Mesodermal cell (in vitro differentiated cells): ENCODE measurements around the gene AGBL1.
"Not testable (repeated sequence)": the region's sequence is repeated elsewhere in the genome, so short reads cannot be mapped to it uniquely, and the experiment has no call there.

Source experiments
- H3K27ac ChIP-seq: 2 replicates; pipeline ENCODE4 v1.7.0; 2013; ENCODE audit warnings: mild to moderate bottlenecking, low read depth, low read length, moderate library complexity; ENCODE audit not compliant: severe bottlenecking
- H3K36me3 ChIP-seq: 2 replicates; pipeline ENCODE4 v1.7.1; 2013; ENCODE audit warnings: mild to moderate bottlenecking, low read length, moderate library complexity; ENCODE audit not compliant: control insufficient read depth, insufficient read depth
- H3K4me1 ChIP-seq: one replicate; pipeline ENCODE4 v1.7.1; 2013; ENCODE audit warnings: mild to moderate bottlenecking, low read length; ENCODE audit not compliant: insufficient read depth, control insufficient read depth, poor library complexity, severe bottlenecking
- H3K4me3 ChIP-seq: 2 replicates; pipeline ENCODE4 v1.7.0; 2013; ENCODE audit warnings: low read length, control low read depth, mild to moderate bottlenecking; ENCODE audit not compliant: insufficient read depth, poor library complexity, severe bottlenecking; ENCODE audit errors: extremely low read depth
- H3K9me3 ChIP-seq: 2 replicates; pipeline ENCODE4 v1.7.1; 2013; ENCODE audit warnings: mild to moderate bottlenecking, low read length, moderate library complexity; ENCODE audit not compliant: control insufficient read depth
- WGBS, 2 experiments: methylation state at CpG; one replicate each; pipeline ENCODE4 v1.1.5; 2013; ENCODE audit warnings: missing lambda C conversion rate in 2 of 2; ENCODE audit not compliant: insufficient coverage in 2 of 2; 5-methylcytosine and 5-hydroxymethylcytosine counted together

The AGBL1 gene

DNA sequence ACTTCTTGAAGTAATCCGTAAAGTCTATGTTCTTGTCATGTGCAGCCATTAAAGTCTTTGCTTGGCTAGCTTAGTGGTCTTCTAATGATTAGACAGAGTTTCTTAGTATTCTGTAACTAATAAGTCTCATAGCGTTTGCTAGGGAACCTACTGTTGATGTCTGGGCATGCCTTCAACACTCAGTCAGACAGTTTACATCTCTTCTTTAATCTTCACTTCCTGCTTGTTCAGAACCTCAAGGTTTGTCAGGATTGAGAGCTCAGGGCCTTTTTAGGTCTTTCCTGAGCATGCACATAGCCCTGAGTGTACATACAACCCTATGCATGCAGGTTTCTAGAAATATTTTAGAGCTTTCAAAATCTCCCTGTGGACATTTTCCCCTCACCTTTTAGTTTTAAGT lies 426.3 kb downstream of the AGBL1 start:
- H3K27ac ChIP-seq = no peak overlapping the region
- no peak overlapping the region for H3K4me3 ChIP-seq
- H3K9me3 ChIP-seq = no peaks in the 10 kb centered on the region
- no peaks in the 10 kb centered on the region for H3K36me3 ChIP-seq
- no peaks in the 10 kb centered on the region for H3K4me1 ChIP-seq
- 100% methylated on average over 1 of the region's 2 CpGs; no CpG with 5 or more reads in 1 of the 2 experiments for WGBS, 2 experiments

DNA sequence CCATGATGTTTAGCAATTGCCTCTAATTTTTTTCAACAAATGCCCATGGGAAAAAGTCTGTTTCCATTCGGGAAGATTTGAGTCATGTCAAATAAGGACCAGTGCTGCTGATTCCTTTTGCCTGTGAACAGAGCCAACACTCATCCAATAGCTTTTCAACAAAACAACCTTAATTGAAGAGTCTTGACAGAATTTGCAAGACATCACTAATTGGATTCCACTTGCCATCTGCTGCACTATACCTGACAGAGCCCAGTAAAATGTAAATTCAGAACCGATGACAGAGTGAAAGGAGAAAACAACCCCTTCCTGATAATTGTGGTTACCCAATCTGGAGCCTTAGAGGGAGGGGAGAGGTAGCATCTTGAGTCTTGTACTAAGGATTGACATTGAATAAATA lies 426.7 kb downstream of the AGBL1 start:
- no peaks in the 10 kb centered on the region for H3K36me3 ChIP-seq
- H3K9me3 ChIP-seq = no peaks in the 10 kb centered on the region
- 100% methylated on average over 1 to 2 of the region's 2 CpGs for WGBS, 2 experiments
- no peak overlapping the region for H3K27ac ChIP-seq
- no peaks in the 10 kb centered on the region for H3K4me1 ChIP-seq
- no peak overlapping the region for H3K4me3 ChIP-seq

DNA sequence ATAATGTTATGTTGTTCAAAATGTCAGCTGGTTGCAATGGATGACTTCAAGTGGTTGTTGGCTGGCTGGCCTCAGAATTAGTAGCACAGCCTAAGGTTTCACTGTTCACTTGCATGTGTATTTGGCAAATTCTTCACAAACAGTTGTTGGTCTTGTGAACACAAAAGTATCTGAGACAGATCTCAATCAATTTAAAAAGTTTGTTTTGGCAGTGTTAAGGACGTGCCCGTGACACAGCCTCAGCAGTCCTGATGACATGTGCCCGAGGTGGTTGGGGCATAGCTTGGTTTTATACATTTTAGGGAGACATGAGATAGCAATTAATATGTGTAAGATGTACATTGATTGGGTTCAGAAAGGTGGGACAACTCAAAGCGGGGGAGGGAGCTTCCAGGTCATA lies 436.0 kb downstream of the AGBL1 start:
- Histone ChIP-seq H3K4me3 (no peak overlapping the region), H3K4me1 (no peaks in the 10 kb centered on the region), H3K36me3 (no peaks in the 10 kb centered on the region), H3K27ac (no peak overlapping the region), H3K9me3 (no peaks in the 10 kb centered on the region)
- 92 to 94% methylated on average over 3 to 4 of the region's 4 CpGs for WGBS, 2 experiments

DNA sequence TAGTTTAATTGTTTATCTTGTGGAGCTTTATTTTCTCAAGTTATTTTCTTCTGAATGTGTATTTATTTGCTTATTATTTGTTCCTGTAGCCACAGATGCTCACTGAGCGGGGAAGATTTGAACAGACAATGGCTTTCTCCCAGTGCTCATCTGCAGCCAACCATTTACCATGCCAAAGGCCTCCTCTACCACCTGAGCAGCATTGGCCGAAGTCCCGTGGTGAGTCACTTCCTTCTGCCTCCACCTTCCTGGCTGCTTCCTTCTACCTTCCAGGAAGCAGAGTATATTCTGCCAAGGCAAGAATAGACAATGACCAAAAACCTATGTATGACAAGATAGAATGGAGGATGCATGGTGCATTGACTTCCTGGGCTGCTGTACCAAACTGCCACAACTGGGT lies 443.1 kb downstream of the AGBL1 start:
- Histone ChIP-seq H3K27ac (no peak overlapping the region), H3K36me3 (no peaks in the 10 kb centered on the region), H3K4me1 (no peaks in the 10 kb centered on the region), H3K9me3 (no peaks in the 10 kb centered on the region), H3K4me3 (no peak overlapping the region)
- WGBS, 2 experiments = 94 to 100% methylated on average over 1 to 2 of the region's 3 CpGs

DNA sequence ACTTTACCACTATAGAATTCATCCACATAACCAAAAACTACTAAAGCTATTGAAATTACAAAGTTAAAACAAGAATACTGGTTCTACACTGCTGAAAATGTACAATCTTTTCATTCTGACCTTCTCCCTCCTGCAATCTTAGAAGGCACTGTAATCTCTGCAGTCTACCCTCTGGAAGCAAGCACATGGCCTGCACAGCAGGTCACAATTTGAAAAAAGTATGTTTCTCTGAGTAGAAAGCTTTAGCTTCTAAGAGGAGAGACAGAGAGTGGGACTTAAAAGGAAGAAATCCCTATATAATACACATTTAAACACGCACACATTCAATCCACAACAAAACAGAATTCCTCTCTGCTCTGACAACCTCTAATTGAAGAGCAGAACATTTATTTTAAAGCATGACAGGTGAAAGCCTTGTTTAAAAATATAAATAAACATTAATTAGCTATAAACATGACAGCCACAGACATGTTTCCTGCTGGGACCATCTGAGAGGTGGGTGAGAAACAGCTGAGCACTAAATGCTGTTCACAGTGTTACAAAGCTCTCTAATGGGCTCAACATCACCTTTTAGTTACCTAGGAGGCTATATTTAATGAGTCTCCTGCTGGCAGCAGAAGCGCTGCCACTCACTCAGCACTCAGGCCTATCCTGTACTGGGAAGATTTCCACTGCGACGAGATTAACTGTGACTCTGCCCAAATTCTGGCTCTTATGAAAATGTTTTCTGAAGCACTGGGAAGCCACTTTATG lies 447.4 kb downstream of the AGBL1 start:
- H3K4me3 ChIP-seq = no peak overlapping the region
- no peaks in the 10 kb centered on the region for H3K9me3 ChIP-seq
- no peak overlapping the region for H3K27ac ChIP-seq
- no peaks in the 10 kb centered on the region for H3K4me1 ChIP-seq
- 84 to 88% methylated on average over 3 of the region's 4 CpGs for WGBS, 2 experiments
- no peaks in the 10 kb centered on the region for H3K36me3 ChIP-seq

DNA sequence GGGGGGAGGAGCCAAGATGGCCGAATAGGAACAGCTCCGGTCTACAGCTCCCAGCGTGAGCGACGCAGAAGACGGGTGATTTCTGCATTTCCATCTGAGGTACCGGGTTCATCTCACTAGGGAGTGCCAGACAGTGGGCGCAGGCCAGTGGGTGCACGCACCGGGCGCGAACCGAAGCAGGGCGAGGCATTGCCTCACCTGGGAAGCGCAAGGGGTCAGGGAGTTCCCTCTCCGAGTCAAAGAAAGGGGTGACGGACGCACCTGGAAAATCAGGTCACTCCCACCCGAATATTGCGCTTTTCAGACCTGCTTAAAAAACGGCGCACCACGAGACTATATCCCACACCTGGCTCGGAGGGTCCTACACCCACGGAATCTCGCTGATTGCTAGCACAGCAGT lies 448.4 kb downstream of the AGBL1 start:
- H3K9me3 ChIP-seq, H3K4me1 ChIP-seq, H3K27ac ChIP-seq, H3K4me3 ChIP-seq, H3K36me3 ChIP-seq: not testable (repeated sequence)
- WGBS, 2 experiments = 84 to 93% methylated on average over 8 to 13 of the region's 26 CpGs

DNA sequence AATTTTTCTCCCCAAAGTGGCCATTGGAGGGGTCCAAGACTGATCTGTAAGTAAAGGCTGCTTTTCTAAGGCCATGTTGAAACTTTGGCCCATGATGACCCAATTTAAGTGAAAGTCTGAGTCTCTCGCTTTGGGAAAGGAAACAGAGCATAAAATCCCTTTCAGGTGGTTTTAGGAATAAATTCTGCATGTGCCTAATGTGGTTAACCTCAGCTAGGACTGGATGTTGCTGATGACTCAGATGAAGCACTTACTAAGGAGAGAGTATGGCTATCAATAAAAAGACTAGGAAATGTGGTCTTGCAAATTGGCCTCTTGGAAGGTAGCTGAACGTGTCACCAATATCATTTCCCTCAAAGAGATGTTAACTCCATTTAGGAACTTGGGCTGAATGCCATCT lies 458.5 kb downstream of the AGBL1 start:
- Histone ChIP-seq H3K9me3 (no peaks in the 10 kb centered on the region), H3K4me3 (no peak overlapping the region)
- whole genome bisulfite sequencing, 2 experiments = 95 to 100% methylated on average over 1 to 2 of the region's 2 CpGs

DNA sequence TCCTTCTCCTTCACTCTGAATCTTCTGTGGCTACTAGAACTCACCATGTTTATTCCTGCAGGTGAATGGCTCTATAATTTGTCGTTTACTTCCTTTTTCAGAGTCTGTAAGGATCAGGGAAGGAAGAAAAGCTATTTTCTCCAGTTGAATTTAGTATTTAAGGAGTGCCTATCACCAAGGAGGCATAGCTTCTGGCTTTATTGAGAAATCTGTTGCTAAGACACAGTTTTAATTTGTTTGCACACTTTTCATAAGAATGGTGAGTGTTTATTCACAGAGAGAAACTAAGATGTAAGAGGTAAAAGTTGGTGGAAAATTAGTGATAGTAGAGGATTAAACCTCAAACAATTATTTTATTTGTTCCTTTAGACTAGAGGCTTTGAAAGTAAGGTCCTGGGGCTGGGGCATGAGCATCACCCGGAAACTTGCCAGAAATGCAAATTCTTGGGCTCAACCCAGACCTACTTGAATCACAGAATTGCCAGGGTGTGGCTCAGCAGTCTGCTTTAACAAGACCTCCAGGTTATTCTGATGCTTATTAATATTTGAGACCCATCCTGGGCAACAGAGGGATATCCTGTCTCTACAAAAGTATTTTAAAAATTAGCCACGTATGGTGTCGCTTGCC lies 461.3 kb downstream of the AGBL1 start:
- Histone ChIP-seq H3K4me3 (no peak overlapping the region), H3K4me1 (no peaks in the 10 kb centered on the region), H3K36me3 (no peaks in the 10 kb centered on the region), H3K9me3 (no peaks in the 10 kb centered on the region), H3K27ac (no peak overlapping the region)
- 100% methylated on average over 2 to 3 of the region's 4 CpGs for WGBS, 2 experiments

More for the DNA sequence above, 458.5 kb downstream of the AGBL1 start:
- H3K36me3 ChIP-seq = no peaks in the 10 kb centered on the region
- H3K27ac ChIP-seq = no peak overlapping the region
- no peaks in the 10 kb centered on the region for H3K4me1 ChIP-seq

DNA sequence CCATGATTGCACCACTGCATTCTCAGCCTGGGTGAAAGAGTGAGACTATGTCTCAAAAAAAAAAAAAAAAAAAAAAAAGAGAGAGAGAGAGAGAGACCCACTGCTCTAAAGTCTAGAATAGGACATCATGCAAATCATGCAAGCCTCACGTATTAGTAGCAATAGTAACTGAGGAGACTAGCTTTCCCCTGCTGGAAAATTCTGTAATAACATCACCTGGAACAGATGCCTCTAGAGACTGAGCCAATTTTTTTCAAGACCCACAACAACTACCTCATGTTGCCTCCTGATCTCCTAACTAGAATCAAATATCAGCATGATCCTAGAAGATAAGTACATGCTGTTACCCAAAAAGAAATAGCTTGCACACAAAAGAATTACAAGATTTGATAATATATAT lies 461.9 kb downstream of the AGBL1 start:
- WGBS, 2 experiments = 50 to 89% methylated on average over 1 of the region's 1 CpG
- Histone ChIP-seq H3K9me3 (no peaks in the 10 kb centered on the region), H3K4me1 (no peaks in the 10 kb centered on the region), H3K4me3 (no peak overlapping the region), H3K36me3 (no peaks in the 10 kb centered on the region), H3K27ac (no peak overlapping the region)

DNA sequence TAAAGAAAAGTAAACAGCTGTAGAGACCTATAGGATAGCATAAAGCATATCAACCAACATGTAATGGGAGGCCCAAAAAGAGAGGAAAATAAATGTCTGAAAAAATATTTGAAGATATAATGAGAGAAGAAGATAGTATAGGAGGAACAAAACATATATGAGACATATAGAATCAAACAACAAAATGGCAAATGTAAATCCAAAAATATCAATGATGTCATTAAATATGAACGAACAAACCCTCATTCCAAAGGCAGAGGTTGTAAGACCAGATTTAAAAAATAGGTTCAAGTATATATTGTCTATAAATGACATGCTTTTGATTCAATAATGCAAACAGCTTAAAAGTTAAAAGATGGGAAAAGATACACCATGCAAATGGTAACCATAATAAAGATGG lies 470.4 kb downstream of the AGBL1 start:
- WGBS, 2 experiments = no CpG with 5 or more reads among the region's 1 CpG
- no peaks in the 10 kb centered on the region for H3K36me3 ChIP-seq
- H3K4me3 ChIP-seq = no peak overlapping the region
- no peaks in the 10 kb centered on the region for H3K9me3 ChIP-seq
- no peaks in the 10 kb centered on the region for H3K4me1 ChIP-seq
- H3K27ac ChIP-seq = no peak overlapping the region

DNA sequence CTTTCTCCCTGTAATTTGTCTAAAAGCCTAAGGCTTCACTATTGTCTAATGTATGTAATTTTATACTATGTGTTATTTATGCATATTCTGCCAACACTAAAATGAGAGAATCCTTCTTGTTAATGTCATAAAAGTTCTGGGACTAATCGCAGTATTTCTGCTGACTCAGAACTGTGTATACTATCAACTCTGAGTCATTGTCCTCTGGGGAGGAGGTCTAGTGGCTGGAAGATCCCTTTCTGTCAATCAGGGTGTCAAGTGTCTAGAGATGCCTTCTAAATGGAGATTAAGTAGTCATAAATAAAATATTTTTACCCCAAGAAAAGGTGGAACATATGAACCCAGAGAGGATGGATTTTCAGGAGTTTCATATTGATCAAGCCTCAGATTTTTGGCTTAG lies 473.4 kb downstream of the AGBL1 start:
- Histone ChIP-seq H3K27ac (no peak overlapping the region), H3K36me3 (no peaks in the 10 kb centered on the region), H3K4me3 (no peak overlapping the region), H3K4me1 (no peaks in the 10 kb centered on the region), H3K9me3 (no peaks in the 10 kb centered on the region)
- WGBS, 2 experiments = no CpG with 5 or more reads among the region's 1 CpG
